Epidermal melanocyte (primary cell): Measurements from ENCODE around the gene SLC35F3.

ENCODE experiments used
- DNase-seq: peaks from one replicate; pipeline ENCODE4 v3.0.0; 2011; ENCODE audit warnings: low spot score; ENCODE audit not compliant: insufficient read length

The SLC35F3 gene

GRCh38 chr1:234218078-234218477, 313.6 kb downstream of the SLC35F3 start:
- no peak for DNase-seq

- DNase-seq = no peak
These were observed 315.2 kb downstream of the SLC35F3 start for GRCh38 chr1:234219711-234220110.

GRCh38 chr1:234221601-234222000, 317.1 kb downstream of the SLC35F3 start:
- no peak for DNase-seq

GRCh38 chr1:234222561-234223280, 318.2 kb downstream of the SLC35F3 start:
- DNase-seq = no peak

- DNase-seq = no peak
These were observed 321.8 kb downstream of the SLC35F3 start for GRCh38 chr1:234226113-234226818.

- DNase-seq = no peak
These were observed 322.3 kb downstream of the SLC35F3 start for GRCh38 chr1:234226819-234227165.

GRCh38 chr1:234229581-234230387, 325.3 kb downstream of the SLC35F3 start:
- DNase-seq = no peak

GRCh38 chr1:234230414-234230862, 326.0 kb downstream of the SLC35F3 start:
- DNase-seq = no peak

- DNase-seq = no peak
These were observed 326.8 kb downstream of the SLC35F3 start for GRCh38 chr1:234231061-234231892.

- DNase-seq = no peak
These were observed 327.4 kb downstream of the SLC35F3 start for GRCh38 chr1:234231893-234232276.

GRCh38 chr1:234234199-234234598, 329.7 kb downstream of the SLC35F3 start:
- no peak for DNase-seq

- no peak for DNase-seq
These were observed 331.0 kb downstream of the SLC35F3 start for GRCh38 chr1:234235434-234235881.

- DNase-seq = no peak
These were observed 332.9 kb downstream of the SLC35F3 start for GRCh38 chr1:234237393-234237792.

- no peak for DNase-seq
These were observed 333.6 kb downstream of the SLC35F3 start for GRCh38 chr1:234238060-234238459.

- no peak for DNase-seq
These were observed 335.0 kb downstream of the SLC35F3 start for GRCh38 chr1:234239515-234239914.

GRCh38 chr1:234239936-234240335, 335.5 kb downstream of the SLC35F3 start:
- DNase-seq = no peak

GRCh38 chr1:234240680-234241079, 336.2 kb downstream of the SLC35F3 start:
- no peak for DNase-seq

GRCh38 chr1:234241941-234242490, 337.5 kb downstream of the SLC35F3 start:
- DNase-seq = no peak

- no peak for DNase-seq
These were observed 339.2 kb downstream of the SLC35F3 start for GRCh38 chr1:234243521-234244260.

- DNase-seq = no peak
These were observed 340.0 kb downstream of the SLC35F3 start for GRCh38 chr1:234244482-234244881.
